Cardiac muscle cell (in vitro differentiated cells and primary cell): ENCODE measurements around the gene FSD2. TPM values are rescaled to one million over a fixed set of nuclear protein-coding genes. Genes with fewer than 3 reads are reported as not detected.
A peak's percentile ranks its signal among the peaks of the same experiment; 100 is the strongest.

Experiments
- DNase-seq, 2 donors: peaks; one replicate each; pipeline versions ENCODE4 v3.0.0 to v3.0.0-alpha.2; 2010 to 2017; ENCODE audit warnings: low read depth in 1 of 2, low spot score in 1 of 2
- H3K27ac ChIP-seq: fragments of 200-600 bp; sonication (generic); 2 replicates; pipeline ENCODE4 v1.5.1; 2016
- H3K27me3 ChIP-seq: fragments of 200-600 bp; sonication (generic); 2 replicates; pipeline ENCODE4 v1.6.0; 2016; ENCODE audit warnings: control low read depth
- H3K36me3 ChIP-seq: fragments of 200-600 bp; sonication (generic); 2 replicates; pipeline ENCODE4 v1.5.1; 2016; ENCODE audit warnings: control low read depth
- H3K4me1 ChIP-seq: fragments of 200-600 bp; sonication (generic); 2 replicates; pipeline ENCODE4 v1.8.1; 2017; ENCODE audit warnings: low read depth, mild to moderate bottlenecking, mixed run types
- H3K4me3 ChIP-seq: fragments of 200-600 bp; sonication (generic); 2 replicates; pipeline ENCODE4 v1.5.1; 2016; ENCODE audit warnings: mild to moderate bottlenecking
- H3K9me3 ChIP-seq: fragments of 200-600 bp; sonication (generic); 2 replicates; pipeline ENCODE4 v1.5.1; 2017; ENCODE audit warnings: low read depth, mild to moderate bottlenecking, control low read depth
- polyA plus RNA-seq: library from polyadenylated mRNA; unstranded; fragments of >200 nt; fragmentation: Nextera tagmentation; extraction: Ambion mirVana; gene quantifications from 2 replicates; pipeline ENCODE4 v1.2.1, GENCODE V29; 2016
- total RNA-seq: library from RNA; depleted of rRNA; stranded (reverse); fragments of >200 nt; gene quantifications from 2 replicates; pipeline ENCODE4 v1.2.3, GENCODE V29; 2016
- TF ChIP-seq, protein P1 (sequence below): IDR thresholded peaks from 2 replicates; pipeline ENCODE4 v1.5.1; 2012; ENCODE audit warnings: low read depth, mild to moderate bottlenecking, low read length

Gene FSD2
- total and polyA plus RNA-seq, 2 experiments from 2014 or later: 14.9 to 44.9 TPM

DNA sequence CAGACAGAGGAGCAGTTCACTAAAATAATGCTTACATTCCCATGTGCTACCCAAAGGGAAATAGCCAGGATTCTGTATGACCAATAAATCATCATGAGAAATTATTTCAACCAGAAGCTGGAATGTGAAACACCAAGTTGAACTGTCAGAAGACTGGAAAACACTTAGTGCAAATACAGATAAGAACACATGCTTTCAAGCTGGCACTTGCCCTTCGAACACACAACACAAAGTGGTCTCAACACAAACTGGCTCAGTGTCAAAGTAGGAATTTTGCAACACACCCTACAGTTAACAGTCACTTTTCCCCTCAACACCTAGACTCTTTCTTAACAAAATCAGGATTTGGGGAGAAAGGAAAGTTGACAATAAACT is 1.3 kb downstream of the FSD2 start:
- Histone ChIP-seq H3K27me3 (no peaks in the 10 kb centered on the region), H3K4me1 (peaks cover 44% of the 10 kb centered on the region), H3K27ac (peak overlapping the region; percentile 98), H3K9me3 (no peaks in the 10 kb centered on the region), H3K36me3 (no peaks in the 10 kb centered on the region), H3K4me3 (peak overlapping the region; percentile 51)
- DNase-seq: peak; percentile 36 to 77
- TF ChIP-seq, protein P1, sequence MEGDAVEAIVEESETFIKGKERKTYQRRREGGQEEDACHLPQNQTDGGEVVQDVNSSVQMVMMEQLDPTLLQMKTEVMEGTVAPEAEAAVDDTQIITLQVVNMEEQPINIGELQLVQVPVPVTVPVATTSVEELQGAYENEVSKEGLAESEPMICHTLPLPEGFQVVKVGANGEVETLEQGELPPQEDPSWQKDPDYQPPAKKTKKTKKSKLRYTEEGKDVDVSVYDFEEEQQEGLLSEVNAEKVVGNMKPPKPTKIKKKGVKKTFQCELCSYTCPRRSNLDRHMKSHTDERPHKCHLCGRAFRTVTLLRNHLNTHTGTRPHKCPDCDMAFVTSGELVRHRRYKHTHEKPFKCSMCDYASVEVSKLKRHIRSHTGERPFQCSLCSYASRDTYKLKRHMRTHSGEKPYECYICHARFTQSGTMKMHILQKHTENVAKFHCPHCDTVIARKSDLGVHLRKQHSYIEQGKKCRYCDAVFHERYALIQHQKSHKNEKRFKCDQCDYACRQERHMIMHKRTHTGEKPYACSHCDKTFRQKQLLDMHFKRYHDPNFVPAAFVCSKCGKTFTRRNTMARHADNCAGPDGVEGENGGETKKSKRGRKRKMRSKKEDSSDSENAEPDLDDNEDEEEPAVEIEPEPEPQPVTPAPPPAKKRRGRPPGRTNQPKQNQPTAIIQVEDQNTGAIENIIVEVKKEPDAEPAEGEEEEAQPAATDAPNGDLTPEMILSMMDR: no peak

DNA sequence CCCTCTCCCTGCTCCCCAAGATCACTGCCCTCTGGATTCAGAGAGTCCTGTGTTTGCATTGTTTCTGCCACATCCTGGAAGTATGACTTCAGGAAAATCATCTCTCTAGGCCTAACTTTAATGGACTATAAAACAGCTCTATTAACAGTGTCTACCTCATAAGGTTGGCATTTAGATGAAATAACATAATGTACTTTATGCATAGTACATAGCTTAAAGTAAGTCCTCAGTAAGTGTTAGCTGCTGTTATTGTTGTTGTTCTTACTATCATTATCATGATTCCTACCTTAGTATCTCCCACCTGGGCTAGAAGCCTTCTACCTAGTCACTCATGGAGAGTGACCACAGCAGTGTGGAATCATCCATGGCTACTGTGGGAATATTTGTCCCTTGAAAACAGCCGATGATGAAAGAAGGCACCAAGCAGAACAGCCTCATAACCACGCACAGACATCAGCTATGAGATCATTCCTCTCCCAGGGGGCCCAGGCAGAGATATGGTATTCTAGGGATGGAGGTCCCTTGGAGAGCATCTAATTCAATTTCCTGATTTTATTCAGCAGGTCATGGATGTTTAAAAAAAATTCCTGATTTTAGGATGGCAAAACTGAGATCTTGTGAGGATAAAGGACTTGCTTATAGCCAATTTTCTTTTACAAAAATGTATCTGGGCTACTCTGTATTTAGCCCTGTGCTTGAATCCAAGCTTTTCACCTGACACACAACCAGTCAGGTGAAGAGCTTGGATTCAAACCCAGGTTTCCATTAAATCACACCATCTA is 1.9 kb downstream of the FSD2 start:
- Histone ChIP-seq H3K4me1 (peaks cover 42% of the 10 kb centered on the region), H3K27me3 (no peaks in the 10 kb centered on the region), H3K36me3 (no peaks in the 10 kb centered on the region), H3K27ac (peak overlapping the region; percentile 98), H3K4me3 (peak overlapping the region; percentile 51), H3K9me3 (no peaks in the 10 kb centered on the region)
- DNase-seq: peak in 1 of 2 donors; percentile 43
- TF ChIP-seq, protein P1: no peak

DNA sequence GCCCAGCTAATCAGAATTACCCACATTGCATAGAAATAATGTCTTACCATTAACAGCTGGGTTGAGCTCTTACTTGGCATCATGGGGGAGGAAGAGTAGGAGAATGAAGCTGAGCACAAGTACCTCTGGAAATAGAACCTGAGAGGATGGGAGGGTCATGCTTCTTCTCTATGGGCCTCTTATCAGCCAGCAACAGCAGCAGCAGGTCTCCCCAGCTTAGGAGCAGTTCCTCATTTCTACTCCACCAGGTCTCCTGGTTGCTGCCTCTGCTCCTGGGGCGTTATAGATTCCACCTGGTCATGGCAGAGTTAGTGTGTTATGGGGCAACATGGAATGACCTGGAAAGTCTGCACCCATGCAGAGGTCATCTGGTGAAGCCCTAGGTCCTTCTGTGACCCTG is 3.4 kb downstream of the FSD2 start:
- Histone ChIP-seq H3K4me1 (peaks cover 33% of the 10 kb centered on the region), H3K27ac (no peak overlapping the region), H3K4me3 (no peak overlapping the region), H3K36me3 (no peaks in the 10 kb centered on the region), H3K27me3 (no peaks in the 10 kb centered on the region), H3K9me3 (no peaks in the 10 kb centered on the region)
- TF ChIP-seq, protein P1: no peak
- no peak for DNase-seq

GRCh38 chr15:82799183-82799841 is 6.6 kb downstream of the FSD2 start:
- Histone ChIP-seq H3K27ac (no peak overlapping the region), H3K4me3 (no peak overlapping the region), H3K4me1 (peaks cover 21% of the 10 kb centered on the region), H3K36me3 (peaks cover 5% of the 10 kb centered on the region), H3K27me3 (no peaks in the 10 kb centered on the region), H3K9me3 (no peaks in the 10 kb centered on the region)
- TF ChIP-seq, protein P1: no peak
- no peak for DNase-seq

- Histone ChIP-seq H3K36me3 (peaks cover 5% of the 10 kb centered on the region), H3K4me1 (peaks cover 14% of the 10 kb centered on the region), H3K4me3 (no peak overlapping the region), H3K9me3 (no peaks in the 10 kb centered on the region), H3K27ac (no peak overlapping the region), H3K27me3 (no peaks in the 10 kb centered on the region)
- no peak for DNase-seq
- TF ChIP-seq, protein P1: no peak
Measured at GRCh38 chr15:82798531-82799166, 7.2 kb downstream of the FSD2 start.
